HL-60 (cell line): Measurements from ENCODE around the gene CDH7.
A peak's percentile ranks its signal among the peaks of the same experiment; 100 is the strongest.

Source experiments
- DNase-seq, 2 experiments: peaks; one replicate each; pipeline ENCODE4 v3.0.0-alpha.2; 2010 to 2020; ENCODE audit warnings: low read depth in 1 of 2, low spot score in 1 of 2
- H3K27ac ChIP-seq: fragments of 250-450 bp; sonication (Bioruptor Pico); replicated peaks from 2 replicates; pipeline ENCODE4 v1.5.1; 2020; ENCODE audit warnings: mild to moderate bottlenecking, moderate library complexity
- H3K27me3 ChIP-seq: fragments of 250-450 bp; sonication (Bioruptor Pico); 2 replicates; pipeline ENCODE4 v1.5.1; 2021; ENCODE audit warnings: mild to moderate bottlenecking, moderate library complexity; ENCODE audit not compliant: insufficient read depth, poor library complexity, severe bottlenecking
- H3K4me3 ChIP-seq: replicated peaks from 2 replicates; pipeline ENCODE4 v1.5.1; 2011; ENCODE audit warnings: mild to moderate bottlenecking, control low read depth, low read length; ENCODE audit not compliant: insufficient read depth
- GABPA ChIP-seq: IDR thresholded peaks from 2 replicates; pipeline ENCODE4 v1.6.1; 2012; ENCODE audit warnings: low read depth
- POLR2AphosphoS5 ChIP-seq: IDR thresholded peaks from 2 replicates; pipeline ENCODE4 v1.6.1; 2012; ENCODE audit warnings: low read depth
- SPI1 ChIP-seq: IDR thresholded peaks from 2 replicates; pipeline ENCODE4 v1.6.1; 2012; ENCODE audit warnings: low read depth, mild to moderate bottlenecking, borderline replicate concordance
- TF ChIP-seq, protein P1 (sequence below): IDR thresholded peaks from one replicate; pipeline ENCODE4 v1.5.1; 2011; ENCODE audit warnings: low read length, control low read depth, inconsistent platforms; ENCODE audit not compliant: insufficient read depth
- TF ChIP-seq, protein P2 (sequence below): IDR thresholded peaks from 2 replicates; pipeline ENCODE4 v1.6.1; 2012; ENCODE audit warnings: low read depth; ENCODE audit not compliant: insufficient replicate concordance

Gene CDH7

DNA sequence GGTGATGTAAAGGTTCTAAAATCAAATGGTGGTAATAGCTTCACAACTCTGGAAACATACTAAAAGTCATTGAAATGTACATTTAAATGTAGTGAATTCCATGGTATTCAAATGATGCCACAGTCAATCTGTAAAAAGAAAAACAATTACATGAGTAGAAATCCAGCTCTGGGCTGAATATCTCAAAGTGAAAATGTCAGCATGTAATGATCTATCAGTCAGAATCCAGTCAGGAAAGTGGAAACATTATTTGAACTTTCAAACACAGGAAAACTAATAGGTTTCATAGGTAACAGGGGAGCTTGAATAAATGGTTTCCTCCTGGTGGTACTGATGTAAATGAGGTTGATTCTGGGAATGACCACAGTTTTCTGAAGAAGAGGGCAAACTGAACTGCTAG is 186.4 kb downstream of the CDH7 start:
- TF ChIP-seq GABPA: no peak
- TF ChIP-seq, protein P1, sequence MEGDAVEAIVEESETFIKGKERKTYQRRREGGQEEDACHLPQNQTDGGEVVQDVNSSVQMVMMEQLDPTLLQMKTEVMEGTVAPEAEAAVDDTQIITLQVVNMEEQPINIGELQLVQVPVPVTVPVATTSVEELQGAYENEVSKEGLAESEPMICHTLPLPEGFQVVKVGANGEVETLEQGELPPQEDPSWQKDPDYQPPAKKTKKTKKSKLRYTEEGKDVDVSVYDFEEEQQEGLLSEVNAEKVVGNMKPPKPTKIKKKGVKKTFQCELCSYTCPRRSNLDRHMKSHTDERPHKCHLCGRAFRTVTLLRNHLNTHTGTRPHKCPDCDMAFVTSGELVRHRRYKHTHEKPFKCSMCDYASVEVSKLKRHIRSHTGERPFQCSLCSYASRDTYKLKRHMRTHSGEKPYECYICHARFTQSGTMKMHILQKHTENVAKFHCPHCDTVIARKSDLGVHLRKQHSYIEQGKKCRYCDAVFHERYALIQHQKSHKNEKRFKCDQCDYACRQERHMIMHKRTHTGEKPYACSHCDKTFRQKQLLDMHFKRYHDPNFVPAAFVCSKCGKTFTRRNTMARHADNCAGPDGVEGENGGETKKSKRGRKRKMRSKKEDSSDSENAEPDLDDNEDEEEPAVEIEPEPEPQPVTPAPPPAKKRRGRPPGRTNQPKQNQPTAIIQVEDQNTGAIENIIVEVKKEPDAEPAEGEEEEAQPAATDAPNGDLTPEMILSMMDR: no peak
- TF ChIP-seq POLR2AphosphoS5: no peak
- TF ChIP-seq, protein P2, sequence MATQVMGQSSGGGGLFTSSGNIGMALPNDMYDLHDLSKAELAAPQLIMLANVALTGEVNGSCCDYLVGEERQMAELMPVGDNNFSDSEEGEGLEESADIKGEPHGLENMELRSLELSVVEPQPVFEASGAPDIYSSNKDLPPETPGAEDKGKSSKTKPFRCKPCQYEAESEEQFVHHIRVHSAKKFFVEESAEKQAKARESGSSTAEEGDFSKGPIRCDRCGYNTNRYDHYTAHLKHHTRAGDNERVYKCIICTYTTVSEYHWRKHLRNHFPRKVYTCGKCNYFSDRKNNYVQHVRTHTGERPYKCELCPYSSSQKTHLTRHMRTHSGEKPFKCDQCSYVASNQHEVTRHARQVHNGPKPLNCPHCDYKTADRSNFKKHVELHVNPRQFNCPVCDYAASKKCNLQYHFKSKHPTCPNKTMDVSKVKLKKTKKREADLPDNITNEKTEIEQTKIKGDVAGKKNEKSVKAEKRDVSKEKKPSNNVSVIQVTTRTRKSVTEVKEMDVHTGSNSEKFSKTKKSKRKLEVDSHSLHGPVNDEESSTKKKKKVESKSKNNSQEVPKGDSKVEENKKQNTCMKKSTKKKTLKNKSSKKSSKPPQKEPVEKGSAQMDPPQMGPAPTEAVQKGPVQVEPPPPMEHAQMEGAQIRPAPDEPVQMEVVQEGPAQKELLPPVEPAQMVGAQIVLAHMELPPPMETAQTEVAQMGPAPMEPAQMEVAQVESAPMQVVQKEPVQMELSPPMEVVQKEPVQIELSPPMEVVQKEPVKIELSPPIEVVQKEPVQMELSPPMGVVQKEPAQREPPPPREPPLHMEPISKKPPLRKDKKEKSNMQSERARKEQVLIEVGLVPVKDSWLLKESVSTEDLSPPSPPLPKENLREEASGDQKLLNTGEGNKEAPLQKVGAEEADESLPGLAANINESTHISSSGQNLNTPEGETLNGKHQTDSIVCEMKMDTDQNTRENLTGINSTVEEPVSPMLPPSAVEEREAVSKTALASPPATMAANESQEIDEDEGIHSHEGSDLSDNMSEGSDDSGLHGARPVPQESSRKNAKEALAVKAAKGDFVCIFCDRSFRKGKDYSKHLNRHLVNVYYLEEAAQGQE: no peak
- no peak for TF ChIP-seq SPI1
- Histone ChIP-seq H3K4me3 (no peak overlapping the region), H3K27ac (no peak overlapping the region)

DNA sequence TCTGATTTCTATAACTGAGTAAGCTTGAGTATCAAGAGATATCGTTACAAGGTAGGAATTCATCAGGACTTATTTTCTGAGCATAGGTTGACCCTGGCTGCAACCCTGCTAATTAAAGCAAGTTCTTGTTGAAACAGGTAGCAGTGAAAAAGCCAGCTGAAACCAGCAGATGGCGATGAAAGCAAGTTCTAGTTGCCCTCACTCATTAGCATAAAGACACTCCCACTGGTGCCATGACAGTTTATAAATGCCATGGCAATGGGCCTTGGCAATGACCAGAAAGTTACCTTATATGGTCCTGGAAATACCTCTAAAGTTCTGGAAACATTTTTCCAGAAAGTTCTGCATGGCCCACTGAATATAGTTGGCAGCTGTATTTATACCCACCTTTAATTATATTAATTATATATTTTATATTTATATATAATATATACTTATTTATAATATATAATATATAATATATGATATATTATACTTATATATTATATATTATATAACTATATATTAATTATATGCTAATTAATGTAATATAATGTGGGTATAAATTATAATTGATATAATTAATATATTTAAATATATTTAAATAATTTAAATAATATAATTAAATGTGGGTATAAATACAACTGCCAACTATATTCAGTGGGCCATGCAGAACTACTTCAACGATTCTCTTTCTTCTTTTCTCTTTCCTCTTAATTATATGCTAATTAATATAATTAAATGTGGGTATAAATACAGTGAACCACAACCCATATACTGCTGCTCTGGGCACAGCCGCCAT is 188.0 kb downstream of the CDH7 start:
- no peak overlapping the region for H3K27ac ChIP-seq
- DNase-seq: peak; percentile 8 to 61

More for the DNA sequence above, 186.4 kb downstream of the CDH7 start:
- H3K27me3 ChIP-seq: no peaks in the 10 kb centered on the region
- DNase-seq: no peak

More for the DNA sequence above, 188.0 kb downstream of the CDH7 start:
- TF ChIP-seq, protein P1: peak; percentile 33
- TF ChIP-seq, protein P2: no peak
- Histone ChIP-seq H3K27me3 (no peaks in the 10 kb centered on the region), H3K4me3 (no peak overlapping the region)
